ENCODE results near the gene DRC1. TPM values are rescaled to one million over a fixed set of nuclear protein-coding genes. Genes with fewer than 3 reads are reported as not detected.

Gene DRC1
- total and polyA plus RNA-seq, 2 of the 13 experiments (the other 11 are each of a cell fraction or from before 2014, with no cell fraction given), result 0.07 TPM; not detected in 1

- TF ChIP-seq HIVEP1 (CRISPR knock-in tag; IDR thresholded peaks at IDR 0.05) (no peak), ATF7-NPFF (CRISPR knock-in tag; IDR thresholded peaks at IDR 0.05; ENCODE audit: low read depth) (no peak), TCF7 (IDR thresholded peaks at IDR 0.05; ENCODE audit: low read depth) (no peak), NFRKB (IDR thresholded peaks at IDR 0.05) (no peak), GTF2F1 (IDR thresholded peaks at IDR 0.05; ENCODE audit: low read length) (no peak)
- ChIA-PET CTCF (ENCODE audit: low intra/inter-chr PET ratio, low total read pairs) (no interaction called here), POLR2A (no interaction called here)
- DNase-seq (ENCODE audit: low spot score), result no peak
- Histone ChIP-seq H3K4me3 (replicated peaks in 1 of 3; ENCODE audit: insufficient read depth in 1 of 3, low read depth in 2 of 3, low read length in 3 of 3) (no peak overlapping the region), H3K9ac (ENCODE audit: insufficient read depth, low read depth, low read length) (no peak overlapping the region), H3K9me3 (ENCODE audit: low read length) (no peaks in the 10 kb centered on the region), H3K4me2 (ENCODE audit: low read depth, low read length) (no peak overlapping the region), H2AFZ (ENCODE audit: low read length) (no peak overlapping the region), H3K27ac (ENCODE audit: extremely low read length, insufficient read depth, low read length) (no peak overlapping the region), H3K79me2 (ENCODE audit: insufficient read depth, low read length) (no peaks in the 10 kb centered on the region), H3K36me3 (replicated peaks in 1 of 2; ENCODE audit: control insufficient read depth in 1 of 2, insufficient read depth in 2 of 2, low read length in 2 of 2) (peaks cover 3 to 25% of the 10 kb centered on the region in 2 experiments), H3K4me1 (ENCODE audit: insufficient read depth, low read length) (no peaks in the 10 kb centered on the region), H4K20me1 (ENCODE audit: insufficient read depth, low read length) (no peaks in the 10 kb centered on the region), H3K27me3 (ENCODE audit: control insufficient read depth in 1 of 2, insufficient read depth in 2 of 2, low read length in 2 of 2) (no peaks in the 10 kb centered on the region)
- no peak for FAIRE-seq
- intact Hi-C loops (cut with micrococcal nuclease; ENCODE audit: unreplicated experiment), result loop anchor here (5.0 kb wide), 1 partner anchor 62 kb away; no protein-coding TSS in a partner anchor
- WGBS (ENCODE audit: low lambda C conversion rate), result 89% methylated on average over 4 of the region's 4 CpGs
- peak; percentile 43; the same call in 2 of the 3 replicates for ATAC-seq
- BruUV-seq (replicated peaks), result no TSS peak
- in situ Hi-C loops (cut with HindIII; ENCODE audit: extremely low pct_ligation_motif_present, low pct_unique_long_range_greater_than_20kb), result no loop called here
Measured at GRCh38 chr2:26395394-26395793, 6.3 kb upstream of the DRC1 start.

GRCh38 chr2:26396734-26397298 lies 4.9 kb upstream of the DRC1 start:
- in situ Hi-C loops (cut with HindIII; ENCODE audit: extremely low pct_ligation_motif_present, low pct_unique_long_range_greater_than_20kb) (no loop called here), intact Hi-C loops (cut with micrococcal nuclease; ENCODE audit: unreplicated experiment) (loop anchor here (5.0 kb wide), 1 partner anchor 60 kb away; no protein-coding TSS in a partner anchor)
- DNase-seq (ENCODE audit: low spot score) (no peak), ATAC-seq (no peak), FAIRE-seq (no peak)
- WGBS (ENCODE audit: low lambda C conversion rate), result 97% methylated on average over 5 of the region's 5 CpGs
- no peaks in the 10 kb centered on the region for H3K79me2 ChIP-seq (ENCODE audit: insufficient read depth, low read length)
- H3K9me3 ChIP-seq (ENCODE audit: low read length), result no peaks in the 10 kb centered on the region
- BruUV-seq (replicated peaks), result no TSS peak
- H3K27ac ChIP-seq (ENCODE audit: extremely low read length, insufficient read depth, low read length), result no peak overlapping the region
- no peak overlapping the region for H3K9ac ChIP-seq (ENCODE audit: insufficient read depth, low read depth, low read length)
- H3K4me3 ChIP-seq (replicated peaks in 1 of 3; ENCODE audit: insufficient read depth in 1 of 3, low read depth in 2 of 3, low read length in 3 of 3), result no peak overlapping the region
- no peak overlapping the region for H2AFZ ChIP-seq (ENCODE audit: low read length)
- H4K20me1 ChIP-seq (ENCODE audit: insufficient read depth, low read length), result no peaks in the 10 kb centered on the region
- no peak overlapping the region for H3K4me2 ChIP-seq (ENCODE audit: low read depth, low read length)
- ChIA-PET CTCF (ENCODE audit: low intra/inter-chr PET ratio, low total read pairs) (no interaction called here), POLR2A (no interaction called here)
- no peaks in the 10 kb centered on the region for H3K27me3 ChIP-seq (ENCODE audit: control insufficient read depth in 1 of 2, insufficient read depth in 2 of 2, low read length in 2 of 2)
- H3K4me1 ChIP-seq (ENCODE audit: insufficient read depth, low read length), result no peaks in the 10 kb centered on the region
- H3K36me3 ChIP-seq (replicated peaks in 1 of 2; ENCODE audit: control insufficient read depth in 1 of 2, insufficient read depth in 2 of 2, low read length in 2 of 2), result peaks cover 0 to 18% of the 10 kb centered on the region in 2 experiments; a peak in 4 of 5 replicates
- TF ChIP-seq HOXA9 (CRISPR knock-in tag; IDR thresholded peaks at IDR 0.05; ENCODE audit: borderline replicate concordance) (no peak), PAX8 (CRISPR knock-in tag; IDR thresholded peaks at IDR 0.05; ENCODE audit: borderline replicate concordance) (no peak), E2F5 (CRISPR knock-in tag; conservative IDR thresholded peaks at IDR 0.05) (no peak), THAP8 (CRISPR knock-in tag; IDR thresholded peaks at IDR 0.05; ENCODE audit: borderline replicate concordance) (no peak), ZNF512 (CRISPR knock-in tag; IDR thresholded peaks at IDR 0.05) (no peak), HMGA1 (CRISPR knock-in tag; conservative IDR thresholded peaks at IDR 0.05) (no peak), HOXA3 (CRISPR knock-in tag; IDR thresholded peaks at IDR 0.05) (no peak), ZSCAN31 (CRISPR knock-in tag; IDR thresholded peaks at IDR 0.05; ENCODE audit: low read depth) (no peak), CHD4 (IDR thresholded peaks at IDR 0.05; ENCODE audit: borderline replicate concordance, low read length) (peak; percentile 82; the same call in 1 of the 2 replicates), PITX1 (CRISPR knock-in tag; IDR thresholded peaks at IDR 0.05) (no peak), TEF (CRISPR knock-in tag; IDR thresholded peaks at IDR 0.05) (no peak)
